ENCODE data around the gene PLAAT5. TPM values are rescaled to one million over a fixed set of nuclear protein-coding genes. Genes with fewer than 3 reads are reported as not detected.

Gene PLAAT5
- total RNA-seq, 1 experiment from 2014 or later: not detected

DNA sequence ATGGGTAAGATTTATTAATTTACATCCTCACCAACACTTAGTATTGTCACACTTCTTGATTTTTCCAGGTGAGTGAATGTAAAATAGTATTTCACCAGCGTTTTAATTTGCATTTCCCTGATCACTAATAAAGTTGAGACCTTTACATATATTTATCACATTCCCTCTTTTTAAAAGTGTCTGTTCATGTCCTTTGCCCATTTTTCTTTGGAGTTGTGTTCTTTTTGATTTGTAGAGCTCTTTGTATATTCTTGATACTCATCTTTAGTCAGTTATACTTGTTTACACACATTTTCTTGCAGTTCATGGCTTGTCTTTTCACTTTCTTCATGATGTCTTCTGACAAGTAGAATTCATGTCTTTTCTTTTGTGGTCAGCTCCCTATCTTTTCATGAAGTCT lies 2.2 kb upstream of the PLAAT5 start:
- no peak for DNase-seq (ENCODE audit: low spot score)
- H3K27me3 ChIP-seq (replicated peaks; ENCODE audit: insufficient read depth, low read depth, low read length, poor library complexity): peaks cover 57% of the 10 kb centered on the region
- POLR2A ChIA-PET (ENCODE audit: low non-redundant PET): interaction anchor here (0.6 kb wide), 1 partner anchor 40 kb away, joined by 3 read pairs; no protein-coding TSS in a partner anchor

DNA sequence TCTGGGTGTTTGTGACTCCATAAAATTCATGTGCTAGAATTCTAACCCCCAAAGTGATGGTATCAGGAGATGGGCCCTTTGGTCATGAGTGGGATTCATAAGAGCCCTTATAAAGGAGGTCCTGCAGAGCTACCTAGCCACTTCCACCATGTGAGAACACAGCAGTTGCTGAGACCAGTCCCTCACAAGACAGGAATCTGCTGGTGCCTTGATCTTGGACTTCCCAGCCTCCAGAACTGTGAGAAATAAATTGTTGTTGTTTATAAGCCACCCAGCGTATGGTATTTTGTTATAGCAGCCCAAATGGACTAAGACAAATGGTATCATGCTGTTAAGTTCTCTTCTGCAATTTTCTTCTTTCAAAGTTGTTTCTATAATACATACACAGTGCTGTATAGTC lies 1.5 kb upstream of the PLAAT5 start:
- POLR2A ChIA-PET (ENCODE audit: low non-redundant PET): no interaction called here
- CTCF ChIA-PET: no interaction called here
- no peak for DNase-seq (ENCODE audit: low spot score)
- Histone ChIP-seq H3K27me3 (replicated peaks; ENCODE audit: insufficient read depth, low read depth, low read length, poor library complexity) (peaks cover 63% of the 10 kb centered on the region), H3K4me1 (ENCODE audit: insufficient read depth, low read length, poor library complexity, severe bottlenecking) (peaks cover 5% of the 10 kb centered on the region), H3K4me3 (ENCODE audit: low read depth, low read length, poor library complexity, severe bottlenecking) (no peak overlapping the region), H3K9me3 (ENCODE audit: low read depth, low read length, poor library complexity, severe bottlenecking) (no peaks in the 10 kb centered on the region), H3K36me3 (ENCODE audit: insufficient read depth, low read length, poor library complexity, severe bottlenecking) (no peaks in the 10 kb centered on the region), H3K27ac (ENCODE audit: low read depth, low read length, poor library complexity, severe bottlenecking) (no peak overlapping the region)
- intact Hi-C loops (cut with micrococcal nuclease; ENCODE audit: unreplicated experiment): no loop called here
- no TSS peak for BruUV-seq (replicated peaks)
- TF ChIP-seq EZH2 (IDR thresholded peaks at IDR 0.05; ENCODE audit: borderline replicate concordance, low read depth, low read length, poor library complexity, severe bottlenecking): no peak
- TF ChIP-seq, protein P1, sequence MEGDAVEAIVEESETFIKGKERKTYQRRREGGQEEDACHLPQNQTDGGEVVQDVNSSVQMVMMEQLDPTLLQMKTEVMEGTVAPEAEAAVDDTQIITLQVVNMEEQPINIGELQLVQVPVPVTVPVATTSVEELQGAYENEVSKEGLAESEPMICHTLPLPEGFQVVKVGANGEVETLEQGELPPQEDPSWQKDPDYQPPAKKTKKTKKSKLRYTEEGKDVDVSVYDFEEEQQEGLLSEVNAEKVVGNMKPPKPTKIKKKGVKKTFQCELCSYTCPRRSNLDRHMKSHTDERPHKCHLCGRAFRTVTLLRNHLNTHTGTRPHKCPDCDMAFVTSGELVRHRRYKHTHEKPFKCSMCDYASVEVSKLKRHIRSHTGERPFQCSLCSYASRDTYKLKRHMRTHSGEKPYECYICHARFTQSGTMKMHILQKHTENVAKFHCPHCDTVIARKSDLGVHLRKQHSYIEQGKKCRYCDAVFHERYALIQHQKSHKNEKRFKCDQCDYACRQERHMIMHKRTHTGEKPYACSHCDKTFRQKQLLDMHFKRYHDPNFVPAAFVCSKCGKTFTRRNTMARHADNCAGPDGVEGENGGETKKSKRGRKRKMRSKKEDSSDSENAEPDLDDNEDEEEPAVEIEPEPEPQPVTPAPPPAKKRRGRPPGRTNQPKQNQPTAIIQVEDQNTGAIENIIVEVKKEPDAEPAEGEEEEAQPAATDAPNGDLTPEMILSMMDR (conservative IDR thresholded peaks at IDR 0.05; ENCODE audit: low read depth, low read length): no peak

More for the DNA sequence above, 2.2 kb upstream of the PLAAT5 start:
- Histone ChIP-seq H3K4me1 (ENCODE audit: insufficient read depth, low read length, poor library complexity, severe bottlenecking) (peaks cover 5% of the 10 kb centered on the region), H3K27ac (ENCODE audit: low read depth, low read length, poor library complexity, severe bottlenecking) (no peak overlapping the region), H3K36me3 (ENCODE audit: insufficient read depth, low read length, poor library complexity, severe bottlenecking) (no peaks in the 10 kb centered on the region), H3K4me3 (ENCODE audit: low read depth, low read length, poor library complexity, severe bottlenecking) (no peak overlapping the region), H3K9me3 (ENCODE audit: low read depth, low read length, poor library complexity, severe bottlenecking) (no peaks in the 10 kb centered on the region)
- no TSS peak for BruUV-seq (replicated peaks)
- CTCF ChIA-PET: no interaction called here
- intact Hi-C loops (cut with micrococcal nuclease; ENCODE audit: unreplicated experiment): no loop called here
- TF ChIP-seq EZH2 (IDR thresholded peaks at IDR 0.05; ENCODE audit: borderline replicate concordance, low read depth, low read length, poor library complexity, severe bottlenecking): no peak
- TF ChIP-seq, protein P1 (conservative IDR thresholded peaks at IDR 0.05; ENCODE audit: low read depth, low read length): no peak

DNA sequence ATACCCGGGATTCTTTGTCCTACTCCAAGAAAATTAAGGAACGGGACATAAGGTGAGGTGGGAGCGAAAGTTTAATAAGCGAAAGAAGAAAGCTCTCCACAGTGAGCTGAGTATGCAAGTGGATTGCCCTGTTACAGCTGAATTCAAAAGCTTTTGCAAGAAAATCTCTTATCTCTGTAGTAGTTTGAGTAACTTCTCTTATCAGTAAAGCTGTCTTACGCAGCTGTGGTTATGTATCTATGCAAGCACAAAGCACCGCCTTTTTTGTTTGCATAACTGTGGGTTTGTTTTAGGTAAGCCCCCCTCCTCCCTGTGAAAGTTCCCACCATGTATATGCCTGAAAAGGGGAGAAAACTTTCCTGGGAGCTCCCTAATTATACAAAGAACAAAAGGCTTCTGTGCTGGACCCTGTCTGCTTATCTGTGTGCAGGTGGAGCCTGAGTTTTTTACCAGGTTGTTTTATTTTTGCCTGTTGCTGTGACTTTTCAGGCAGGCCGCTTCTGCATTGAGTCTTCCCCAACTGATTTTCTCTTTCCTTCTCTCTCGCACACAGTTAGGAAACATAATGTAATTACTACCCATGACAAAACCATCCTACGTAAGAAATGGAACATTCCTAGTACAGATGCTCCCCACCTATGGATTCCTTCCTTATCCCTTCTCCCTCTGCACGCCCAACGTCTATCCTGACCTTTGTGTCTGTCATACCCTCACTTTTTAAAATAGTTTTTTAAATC lies 837 bp upstream of the PLAAT5 start:
- Histone ChIP-seq H3K9me3 (ENCODE audit: low read depth, low read length, poor library complexity, severe bottlenecking) (no peaks in the 10 kb centered on the region), H3K4me1 (ENCODE audit: insufficient read depth, low read length, poor library complexity, severe bottlenecking) (peaks cover 5% of the 10 kb centered on the region), H3K36me3 (ENCODE audit: insufficient read depth, low read length, poor library complexity, severe bottlenecking) (no peaks in the 10 kb centered on the region), H3K27ac (ENCODE audit: low read depth, low read length, poor library complexity, severe bottlenecking) (no peak overlapping the region), H3K27me3 (replicated peaks; ENCODE audit: insufficient read depth, low read depth, low read length, poor library complexity) (peaks cover 69% of the 10 kb centered on the region), H3K4me3 (ENCODE audit: low read depth, low read length, poor library complexity, severe bottlenecking) (no peak overlapping the region)
- BruUV-seq (replicated peaks): no TSS peak
- TF ChIP-seq EZH2 (IDR thresholded peaks at IDR 0.05; ENCODE audit: borderline replicate concordance, low read depth, low read length, poor library complexity, severe bottlenecking): no peak
- TF ChIP-seq, protein P1 (conservative IDR thresholded peaks at IDR 0.05; ENCODE audit: low read depth, low read length): no peak
- CTCF ChIA-PET: no interaction called here
- no peak for DNase-seq (ENCODE audit: low spot score)
- POLR2A ChIA-PET (ENCODE audit: low non-redundant PET): no interaction called here
- intact Hi-C loops (cut with micrococcal nuclease; ENCODE audit: unreplicated experiment): no loop called here
